ENCODE data around the gene CEP350. TPM values are rescaled to one million over a fixed set of nuclear protein-coding genes. Genes with fewer than 3 reads are reported as not detected.
"Not testable (repeated sequence)": the region's sequence is repeated elsewhere in the genome, so short reads cannot be mapped to it uniquely, and the experiment has no call there.

CEP350 gene
- total RNA-seq, 1 donor from 2014 or later = 71.5 TPM

DNA sequence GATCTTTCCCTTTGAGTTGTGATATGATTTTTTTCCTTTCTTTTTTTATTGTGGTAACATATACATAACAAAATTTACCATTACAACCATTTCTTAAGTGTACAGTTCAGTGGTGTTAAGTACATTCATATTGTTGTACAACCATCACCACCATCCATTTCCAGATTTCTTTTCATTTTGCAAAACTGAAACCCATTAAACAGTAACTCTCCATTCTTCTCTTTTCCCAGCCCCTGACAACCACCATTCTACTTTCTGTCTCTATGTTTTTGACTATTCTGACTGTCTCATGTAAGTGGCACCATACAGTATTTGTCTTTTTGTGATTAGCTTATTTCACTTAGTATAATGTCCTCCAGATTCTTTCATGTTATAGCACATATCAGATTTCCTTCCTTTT, 30.3 kb downstream of the CEP350 start:
- H3K4me1 ChIP-seq (ENCODE audit: control insufficient read depth in 3 of 3, insufficient read depth in 3 of 3, low read length in 3 of 3) = no peaks in the 10 kb centered on the region
- no peak overlapping the region for H3K9ac ChIP-seq (ENCODE audit: low read depth in 1 of 3, low read length in 3 of 3)
- H3K36me3 ChIP-seq (ENCODE audit: control insufficient read depth in 3 of 3, insufficient read depth in 3 of 3, low read length in 3 of 3) = peaks cover 2 to 6% (median 4%) of the 10 kb centered on the region in 3 donors
- H3K4me3 ChIP-seq (ENCODE audit: low read length in 3 of 3) = no peak overlapping the region
- no peaks in the 10 kb centered on the region for H3K27me3 ChIP-seq (ENCODE audit: control insufficient read depth in 3 of 3, insufficient read depth in 3 of 3, low read length in 3 of 3)
- H3K27ac ChIP-seq (ENCODE audit: low read depth, low read length) = no peak overlapping the region
- H3K9me3 ChIP-seq (ENCODE audit: control insufficient read depth in 3 of 3, low read length in 3 of 3) = no peaks in the 10 kb centered on the region

DNA sequence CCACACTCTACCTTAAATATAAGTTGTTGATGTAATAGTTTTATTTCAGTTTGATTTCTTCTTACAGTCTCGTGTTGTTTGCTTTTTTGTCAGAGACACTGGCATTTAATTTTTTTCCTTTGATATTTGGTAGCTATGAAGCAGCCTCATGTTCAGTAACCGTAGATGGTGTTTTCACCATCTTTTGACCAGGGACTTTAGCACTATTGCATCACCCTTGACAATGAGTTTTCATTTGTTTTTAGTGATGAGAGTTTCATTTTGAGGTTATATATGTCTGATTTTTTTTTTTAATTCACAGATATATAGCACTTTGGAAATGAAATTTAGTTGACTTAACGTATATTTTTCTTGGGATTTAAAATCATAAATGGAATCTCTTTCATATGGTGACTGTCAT, 36.2 kb downstream of the CEP350 start:
- no peaks in the 10 kb centered on the region for H3K4me1 ChIP-seq (ENCODE audit: control insufficient read depth in 3 of 3, insufficient read depth in 3 of 3, low read length in 3 of 3)
- peaks cover 2 to 19% (median 14%) of the 10 kb centered on the region in 3 donors for H3K36me3 ChIP-seq (ENCODE audit: control insufficient read depth in 3 of 3, insufficient read depth in 3 of 3, low read length in 3 of 3)
- H3K9me3 ChIP-seq (ENCODE audit: control insufficient read depth in 3 of 3, low read length in 3 of 3) = no peaks in the 10 kb centered on the region
- H3K27ac ChIP-seq (ENCODE audit: low read depth, low read length) = no peak overlapping the region
- no peaks in the 10 kb centered on the region for H3K27me3 ChIP-seq (ENCODE audit: control insufficient read depth in 3 of 3, insufficient read depth in 3 of 3, low read length in 3 of 3)
- no peak overlapping the region for H3K9ac ChIP-seq (ENCODE audit: low read depth in 1 of 3, low read length in 3 of 3)
- no peak overlapping the region for H3K4me3 ChIP-seq (ENCODE audit: low read length in 3 of 3)

GRCh38 chr1:179995576-179995975, 41.0 kb downstream of the CEP350 start:
- Histone ChIP-seq H3K27me3 (ENCODE audit: control insufficient read depth in 3 of 3, insufficient read depth in 3 of 3, low read length in 3 of 3) (no peaks in the 10 kb centered on the region), H3K4me3 (ENCODE audit: low read length in 3 of 3) (no peak overlapping the region), H3K4me1 (ENCODE audit: control insufficient read depth in 3 of 3, insufficient read depth in 3 of 3, low read length in 3 of 3) (no peaks in the 10 kb centered on the region), H3K9me3 (ENCODE audit: control insufficient read depth in 3 of 3, low read length in 3 of 3) (no peaks in the 10 kb centered on the region), H3K36me3 (ENCODE audit: control insufficient read depth in 3 of 3, insufficient read depth in 3 of 3, low read length in 3 of 3) (peaks cover 3 to 24% (median 23%) of the 10 kb centered on the region in 3 donors), H3K9ac (ENCODE audit: low read depth in 1 of 3, low read length in 3 of 3) (no peak overlapping the region), H3K27ac (ENCODE audit: low read depth, low read length) (no peak overlapping the region)

DNA sequence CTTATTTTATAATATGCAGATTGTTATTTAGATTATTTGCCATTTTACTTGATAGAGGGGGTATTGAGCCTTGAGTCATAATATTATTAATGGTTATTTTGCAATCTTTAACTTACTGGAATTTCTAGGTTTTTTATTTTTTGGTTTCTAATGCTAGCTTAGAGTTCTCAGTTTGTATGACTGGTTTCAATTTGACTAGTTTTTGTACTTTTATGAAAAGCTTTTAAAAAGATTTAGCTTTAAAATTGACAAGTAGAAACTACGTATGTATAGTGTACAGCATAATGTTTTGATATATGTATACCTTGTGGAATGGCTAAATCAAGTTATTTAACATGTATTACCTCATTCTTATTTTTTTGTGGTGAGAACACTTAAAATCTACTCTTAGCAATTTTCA, 41.5 kb downstream of the CEP350 start:
- Histone ChIP-seq H3K9ac (ENCODE audit: low read depth in 1 of 3, low read length in 3 of 3) (no peak overlapping the region), H3K27ac (ENCODE audit: low read depth, low read length) (no peak overlapping the region), H3K4me3 (ENCODE audit: low read length in 3 of 3) (no peak overlapping the region), H3K4me1 (ENCODE audit: control insufficient read depth in 3 of 3, insufficient read depth in 3 of 3, low read length in 3 of 3) (no peaks in the 10 kb centered on the region), H3K27me3 (ENCODE audit: control insufficient read depth in 3 of 3, insufficient read depth in 3 of 3, low read length in 3 of 3) (no peaks in the 10 kb centered on the region), H3K36me3 (ENCODE audit: control insufficient read depth in 3 of 3, insufficient read depth in 3 of 3, low read length in 3 of 3) (peaks cover 3 to 21% (median 19%) of the 10 kb centered on the region in 3 donors), H3K9me3 (ENCODE audit: control insufficient read depth in 3 of 3, low read length in 3 of 3) (no peaks in the 10 kb centered on the region)

DNA sequence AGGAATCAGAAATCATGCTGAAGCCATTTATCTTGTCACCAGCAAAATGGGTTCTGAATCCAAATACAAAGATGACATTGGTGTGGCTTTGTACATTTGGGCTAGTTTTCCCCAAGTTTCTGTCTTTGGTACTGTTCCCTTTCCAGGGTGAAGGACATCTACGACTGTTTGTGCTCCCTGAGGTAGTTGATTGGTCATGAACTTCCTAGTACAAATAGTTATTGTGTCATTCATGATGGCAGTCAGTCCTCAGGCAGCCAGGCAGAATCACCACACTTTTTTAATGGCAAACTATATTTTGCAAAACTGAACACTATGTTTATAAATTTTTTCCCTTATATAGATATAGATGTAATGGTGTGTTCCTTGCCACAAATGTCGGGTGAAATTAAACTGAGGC, 46.0 kb downstream of the CEP350 start:
- Histone ChIP-seq H3K4me3 (ENCODE audit: low read length in 3 of 3) (no peak overlapping the region), H3K9ac (ENCODE audit: low read depth in 1 of 3, low read length in 3 of 3) (no peak overlapping the region), H3K36me3 (ENCODE audit: control insufficient read depth in 3 of 3, insufficient read depth in 3 of 3, low read length in 3 of 3) (peaks cover 3 to 21% (median 17%) of the 10 kb centered on the region in 3 donors), H3K27me3 (ENCODE audit: control insufficient read depth in 3 of 3, insufficient read depth in 3 of 3, low read length in 3 of 3) (no peaks in the 10 kb centered on the region), H3K9me3 (ENCODE audit: control insufficient read depth in 3 of 3, low read length in 3 of 3) (no peaks in the 10 kb centered on the region), H3K4me1 (ENCODE audit: control insufficient read depth in 3 of 3, insufficient read depth in 3 of 3, low read length in 3 of 3) (peaks cover 8 to 15% (median 10%) of the 10 kb centered on the region in 3 donors), H3K27ac (ENCODE audit: low read depth, low read length) (no peak overlapping the region)

- Histone ChIP-seq H3K9me3 (ENCODE audit: control insufficient read depth in 3 of 3, low read length in 3 of 3) (no peaks in the 10 kb centered on the region), H3K27ac (ENCODE audit: low read depth, low read length) (no peak overlapping the region), H3K9ac (ENCODE audit: low read depth in 1 of 3, low read length in 3 of 3) (no peak overlapping the region)
These were observed 47.8 kb downstream of the CEP350 start for GRCh38 chr1:180002437-180002836.

DNA sequence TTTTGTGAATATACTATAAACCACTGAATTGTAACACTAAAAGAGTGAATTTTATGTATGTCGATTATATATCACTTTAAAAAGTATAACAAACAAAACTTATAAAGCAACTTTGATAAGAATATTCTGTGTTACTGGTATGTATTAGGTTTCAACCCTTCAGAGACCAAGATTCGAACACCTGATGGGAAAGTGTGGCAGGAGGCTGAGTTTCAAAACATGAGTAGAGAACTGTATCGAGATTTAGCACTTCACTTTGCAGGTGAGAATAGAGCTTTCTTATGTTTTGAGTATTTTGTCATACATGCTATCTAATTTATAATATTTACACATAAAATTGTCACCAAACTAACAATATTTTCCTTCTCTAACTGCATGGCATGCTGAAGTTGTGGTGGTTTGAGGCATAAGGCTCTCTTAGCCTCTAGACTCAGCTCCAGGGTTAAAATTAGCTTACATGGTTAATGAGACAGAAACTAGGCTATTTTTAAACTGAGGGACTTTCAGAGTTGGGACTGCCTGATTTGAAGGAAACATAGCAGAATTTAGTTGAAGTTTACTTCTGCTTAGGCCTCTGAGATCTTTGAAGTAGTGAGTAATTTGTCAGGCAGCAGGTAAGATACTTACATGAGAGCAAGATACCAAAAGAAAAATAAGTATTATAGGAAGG, 48.6 kb downstream of the CEP350 start:
- Histone ChIP-seq H3K9ac (ENCODE audit: low read depth in 1 of 3, low read length in 3 of 3) (peak overlapping the region in 2 of 3 donors; percentile 42 to 51), H3K27me3 (ENCODE audit: control insufficient read depth in 3 of 3, insufficient read depth in 3 of 3, low read length in 3 of 3) (no peaks in the 10 kb centered on the region), H3K4me1 (ENCODE audit: control insufficient read depth in 3 of 3, insufficient read depth in 3 of 3, low read length in 3 of 3) (peaks cover 8 to 15% (median 10%) of the 10 kb centered on the region in 3 donors), H3K36me3 (ENCODE audit: control insufficient read depth in 3 of 3, insufficient read depth in 3 of 3, low read length in 3 of 3) (peaks cover 4 to 17% (median 8%) of the 10 kb centered on the region in 3 donors), H3K27ac (ENCODE audit: low read depth, low read length) (peak overlapping the region; percentile 54), H3K9me3 (ENCODE audit: control insufficient read depth in 3 of 3, low read length in 3 of 3) (no peaks in the 10 kb centered on the region), H3K4me3 (ENCODE audit: low read length in 3 of 3) (no peak overlapping the region)

More at GRCh38 chr1:180002437-180002836, 47.8 kb downstream of the CEP350 start:
- peaks cover 8 to 15% (median 10%) of the 10 kb centered on the region in 3 donors for H3K4me1 ChIP-seq (ENCODE audit: control insufficient read depth in 3 of 3, insufficient read depth in 3 of 3, low read length in 3 of 3)
- H3K27me3 ChIP-seq (ENCODE audit: control insufficient read depth in 3 of 3, insufficient read depth in 3 of 3, low read length in 3 of 3) = no peaks in the 10 kb centered on the region
- H3K36me3 ChIP-seq (ENCODE audit: control insufficient read depth in 3 of 3, insufficient read depth in 3 of 3, low read length in 3 of 3) = peaks cover 4 to 19% (median 8%) of the 10 kb centered on the region in 3 donors
- H3K4me3 ChIP-seq (ENCODE audit: low read length in 3 of 3) = no peak overlapping the region

- H3K36me3 ChIP-seq (ENCODE audit: control insufficient read depth in 3 of 3, insufficient read depth in 3 of 3, low read length in 3 of 3) = peaks cover 4 to 19% (median 5%) of the 10 kb centered on the region in 3 donors
- not testable (repeated sequence) for H3K27me3 ChIP-seq (ENCODE audit: control insufficient read depth in 3 of 3, insufficient read depth in 3 of 3, low read length in 3 of 3); H3K4me3 ChIP-seq (ENCODE audit: low read length in 3 of 3); H3K27ac ChIP-seq (ENCODE audit: low read depth, low read length); H3K9ac ChIP-seq (ENCODE audit: low read depth in 1 of 3, low read length in 3 of 3); H3K9me3 ChIP-seq (ENCODE audit: control insufficient read depth in 3 of 3, low read length in 3 of 3)
- peaks cover 8 to 15% (median 10%) of the 10 kb centered on the region in 3 donors for H3K4me1 ChIP-seq (ENCODE audit: control insufficient read depth in 3 of 3, insufficient read depth in 3 of 3, low read length in 3 of 3)
These were observed 52.2 kb downstream of the CEP350 start for GRCh38 chr1:180006762-180007161.

- no peaks in the 10 kb centered on the region for H3K9me3 ChIP-seq (ENCODE audit: control insufficient read depth in 3 of 3, low read length in 3 of 3)
- no peak overlapping the region for H3K4me3 ChIP-seq (ENCODE audit: low read length in 3 of 3)
- H3K9ac ChIP-seq (ENCODE audit: low read depth in 1 of 3, low read length in 3 of 3) = no peak overlapping the region
- no peaks in the 10 kb centered on the region for H3K27me3 ChIP-seq (ENCODE audit: control insufficient read depth in 3 of 3, insufficient read depth in 3 of 3, low read length in 3 of 3)
- no peaks in the 10 kb centered on the region for H3K4me1 ChIP-seq (ENCODE audit: control insufficient read depth in 3 of 3, insufficient read depth in 3 of 3, low read length in 3 of 3)
- peaks cover 25 to 60% (median 48%) of the 10 kb centered on the region in 3 donors for H3K36me3 ChIP-seq (ENCODE audit: control insufficient read depth in 3 of 3, insufficient read depth in 3 of 3, low read length in 3 of 3)
- no peak overlapping the region for H3K27ac ChIP-seq (ENCODE audit: low read depth, low read length)
These were observed 65.4 kb downstream of the CEP350 start for GRCh38 chr1:180020017-180020416.

DNA sequence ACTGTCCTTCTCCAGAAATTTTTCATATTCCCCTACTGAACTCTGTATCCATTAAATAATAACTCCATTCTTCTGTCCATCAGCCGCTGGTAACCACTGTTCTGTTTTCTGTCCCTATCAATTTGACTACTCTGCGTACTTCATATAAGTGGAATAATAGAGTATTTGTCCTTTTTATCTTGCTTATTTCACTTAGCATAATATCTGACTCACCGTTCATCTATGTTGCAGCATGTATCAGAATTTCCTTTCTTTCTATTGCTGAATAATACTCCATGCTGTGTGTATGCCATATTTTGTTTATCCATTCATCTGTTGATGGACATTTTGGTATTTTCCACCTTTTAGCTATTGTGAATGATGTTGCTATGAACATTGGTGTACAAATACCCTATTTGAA, 71.9 kb downstream of the CEP350 start:
- H3K27ac ChIP-seq (ENCODE audit: low read depth, low read length) = no peak overlapping the region
- H3K4me1 ChIP-seq (ENCODE audit: control insufficient read depth in 3 of 3, insufficient read depth in 3 of 3, low read length in 3 of 3) = no peaks in the 10 kb centered on the region
- peaks cover 9 to 43% (median 39%) of the 10 kb centered on the region in 3 donors for H3K36me3 ChIP-seq (ENCODE audit: control insufficient read depth in 3 of 3, insufficient read depth in 3 of 3, low read length in 3 of 3)
- no peaks in the 10 kb centered on the region for H3K9me3 ChIP-seq (ENCODE audit: control insufficient read depth in 3 of 3, low read length in 3 of 3)
- H3K4me3 ChIP-seq (ENCODE audit: low read length in 3 of 3) = no peak overlapping the region
- H3K27me3 ChIP-seq (ENCODE audit: control insufficient read depth in 3 of 3, insufficient read depth in 3 of 3, low read length in 3 of 3) = no peaks in the 10 kb centered on the region
- no peak overlapping the region for H3K9ac ChIP-seq (ENCODE audit: low read depth in 1 of 3, low read length in 3 of 3)

Data from skeletal muscle tissue (tissue), 4 donors.